ENCODE data around the gene ERBB2.

The ERBB2 gene

GRCh38 chr17:39699818-39700147 lies at the start of gene ERBB2:
TSS of gene ERBB2 (plus strand) at chr17:39700064. CDS start at chr17:39700239, 175 bp downstream.
- DNase-seq = no peak

GRCh38 chr17:39650121-39650579 lies 49.7 kb upstream of the ERBB2 start:
- DNase-seq = no peak

GRCh38 chr17:39651923-39652586 lies 47.8 kb upstream of the ERBB2 start:
- no peak for DNase-seq

- no peak for DNase-seq
These were observed 47.1 kb upstream of the ERBB2 start for GRCh38 chr17:39652587-39653315.

DNA sequence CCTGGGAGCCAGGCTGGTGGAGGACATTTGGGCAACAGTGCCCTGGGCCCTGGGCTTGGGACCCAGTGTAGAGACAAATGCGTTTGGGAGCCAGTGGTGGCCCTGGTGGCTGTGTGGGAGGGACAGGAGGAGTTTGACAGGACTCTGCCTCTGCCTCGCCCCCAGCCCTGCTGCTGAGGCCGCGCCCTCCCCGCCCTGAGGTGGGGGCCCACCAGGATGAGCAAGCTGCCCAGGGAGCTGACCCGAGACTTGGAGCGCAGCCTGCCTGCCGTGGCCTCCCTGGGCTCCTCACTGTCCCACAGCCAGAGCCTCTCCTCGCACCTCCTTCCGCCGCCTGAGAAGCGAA lies 46.6 kb upstream of the ERBB2 start:
- no peak for DNase-seq

GRCh38 chr17:39653662-39654331 lies 46.1 kb upstream of the ERBB2 start:
- no peak for DNase-seq

- DNase-seq = no peak
These were observed 44.8 kb upstream of the ERBB2 start for GRCh38 chr17:39655105-39655504.

DNA sequence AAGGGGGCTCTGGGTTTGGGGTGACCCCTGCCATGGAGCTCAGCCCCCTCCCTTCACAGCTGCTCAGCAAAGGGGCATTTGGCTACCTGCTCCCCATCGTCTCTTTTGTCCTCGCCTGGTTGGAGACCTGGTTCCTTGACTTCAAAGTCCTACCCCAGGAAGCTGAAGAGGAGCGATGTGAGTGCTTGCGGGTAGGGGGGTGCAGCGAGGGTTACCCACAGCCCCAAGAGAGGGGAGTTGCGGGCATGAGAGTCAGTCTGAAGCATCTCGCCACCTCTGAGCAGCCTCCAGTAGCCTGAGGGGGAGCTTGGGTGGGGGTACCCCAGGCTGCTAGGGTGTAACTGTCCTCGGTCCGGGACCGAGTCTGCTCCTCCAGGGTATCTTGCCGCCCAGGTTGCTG lies 41.5 kb upstream of the ERBB2 start:
- DNase-seq = no peak

- DNase-seq = no peak
These were observed 41.1 kb upstream of the ERBB2 start for GRCh38 chr17:39658760-39659159.

DNA sequence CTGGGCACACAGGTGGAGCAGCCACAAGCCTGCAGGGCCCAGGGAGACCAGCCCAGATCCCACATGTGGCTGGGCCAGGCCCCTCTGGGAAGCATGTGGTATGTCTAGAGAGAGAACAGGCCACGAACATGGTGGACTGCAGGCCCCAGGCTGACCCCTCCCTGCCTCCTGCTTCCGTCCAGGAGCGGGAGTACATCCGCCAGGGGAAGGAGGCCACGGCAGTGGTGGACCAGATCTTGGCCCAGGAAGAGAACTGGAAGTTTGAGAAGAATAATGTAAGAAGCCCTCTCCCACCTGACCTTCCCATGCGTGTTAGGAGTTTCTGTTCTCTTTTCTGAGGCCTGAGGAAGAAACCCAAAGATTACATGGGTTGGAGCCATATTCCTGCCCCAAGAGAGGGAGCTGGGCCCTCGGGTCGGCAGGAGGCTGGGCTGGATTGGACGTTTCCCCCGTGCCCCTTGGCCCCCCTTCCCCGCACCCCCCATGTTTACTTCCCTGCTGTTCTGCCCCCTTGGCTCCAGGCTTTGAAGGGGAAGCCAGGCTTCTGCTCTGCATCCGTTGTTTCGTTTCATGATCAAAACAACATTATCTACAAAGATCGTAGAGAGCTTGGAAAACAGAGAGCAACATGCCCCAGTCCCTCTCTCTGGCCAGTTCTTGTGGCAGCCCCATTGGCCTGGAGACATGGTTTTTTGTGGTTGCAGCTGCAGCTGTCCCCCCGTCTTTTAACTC lies 40.4 kb upstream of the ERBB2 start:
- DNase-seq = no peak

GRCh38 chr17:39660011-39660360 lies 39.9 kb upstream of the ERBB2 start:
- DNase-seq = no peak

- DNase-seq = no peak
These were observed 39.2 kb upstream of the ERBB2 start for GRCh38 chr17:39660397-39661385.

GRCh38 chr17:39661744-39662541 lies 37.9 kb upstream of the ERBB2 start:
- DNase-seq = no peak

- DNase-seq = no peak
These were observed 37.1 kb upstream of the ERBB2 start for GRCh38 chr17:39662551-39663339.

DNA sequence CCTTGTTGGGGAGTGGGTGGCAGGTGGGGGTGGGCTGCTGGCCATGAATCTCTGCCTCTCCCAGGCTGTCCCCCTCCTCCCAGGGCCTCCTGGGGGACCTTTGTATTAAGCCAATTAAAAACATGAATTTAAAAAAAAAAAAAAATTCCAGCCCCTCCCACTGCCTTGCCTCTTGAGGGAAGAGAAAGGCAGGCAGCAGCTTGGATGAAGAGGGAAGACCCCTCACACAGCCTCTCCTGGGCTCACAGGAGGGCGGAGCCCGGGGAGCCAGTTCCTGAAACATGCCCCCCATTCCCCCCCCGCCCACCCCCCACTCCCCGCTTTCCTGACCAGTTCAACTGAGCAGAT lies 36.5 kb upstream of the ERBB2 start:
- no peak for DNase-seq

GRCh38 chr17:39663688-39664580 lies 35.9 kb upstream of the ERBB2 start:
- DNase-seq = no peak

DNA sequence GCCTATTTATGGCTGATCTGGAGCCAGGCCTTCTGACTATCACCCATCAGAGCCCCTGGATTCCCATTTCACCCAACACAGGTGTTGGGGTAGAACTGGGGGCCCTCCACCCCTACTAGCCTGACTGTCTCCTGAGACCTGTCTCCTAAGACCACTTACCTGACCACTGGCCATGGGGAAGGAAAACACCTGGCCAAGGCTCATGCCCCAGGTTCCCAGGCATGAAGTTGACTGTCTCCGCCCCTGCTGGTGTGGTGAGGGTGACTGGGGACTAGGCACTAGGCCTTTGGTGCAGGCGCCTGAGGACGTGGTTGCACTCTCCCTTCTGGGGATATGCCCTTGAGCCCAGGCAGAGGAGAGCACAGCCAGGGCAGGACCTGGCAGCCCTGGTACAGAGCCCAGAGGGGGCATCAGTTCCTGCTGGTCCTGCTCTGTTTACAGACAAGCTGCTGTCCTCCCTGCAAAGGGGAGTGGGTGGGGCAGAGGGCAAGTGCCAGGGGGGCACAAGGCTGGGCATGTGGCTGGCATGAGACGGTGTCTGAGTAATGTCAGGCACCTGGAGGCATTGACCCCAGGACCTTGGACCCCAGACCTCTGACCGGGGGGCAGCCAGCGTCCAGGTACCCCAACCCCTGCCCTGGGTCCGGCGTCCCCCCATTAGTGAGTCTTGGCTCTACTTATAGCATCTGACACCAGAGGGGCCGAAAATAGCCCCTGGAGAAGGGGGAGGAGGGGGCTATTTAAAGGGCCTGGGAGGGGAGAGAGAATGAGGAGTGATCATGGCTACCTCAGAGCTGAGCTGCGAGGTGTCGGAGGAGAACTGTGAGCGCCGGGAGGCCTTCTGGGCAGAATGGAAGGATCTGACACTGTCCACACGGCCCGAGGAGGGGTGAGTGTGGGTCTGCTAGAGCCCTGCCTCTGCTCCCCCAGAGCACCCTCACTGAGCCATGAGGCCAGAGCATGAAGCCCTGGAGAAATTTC lies 35.0 kb upstream of the ERBB2 start, which contains the start of gene TCAP:
Gene TCAP, plus strand, starts transcription at position 769 of the 981 bp plus-strand sequence. Its CDS starts 11 bp downstream, at position 780.
- no peak for DNase-seq

DNA sequence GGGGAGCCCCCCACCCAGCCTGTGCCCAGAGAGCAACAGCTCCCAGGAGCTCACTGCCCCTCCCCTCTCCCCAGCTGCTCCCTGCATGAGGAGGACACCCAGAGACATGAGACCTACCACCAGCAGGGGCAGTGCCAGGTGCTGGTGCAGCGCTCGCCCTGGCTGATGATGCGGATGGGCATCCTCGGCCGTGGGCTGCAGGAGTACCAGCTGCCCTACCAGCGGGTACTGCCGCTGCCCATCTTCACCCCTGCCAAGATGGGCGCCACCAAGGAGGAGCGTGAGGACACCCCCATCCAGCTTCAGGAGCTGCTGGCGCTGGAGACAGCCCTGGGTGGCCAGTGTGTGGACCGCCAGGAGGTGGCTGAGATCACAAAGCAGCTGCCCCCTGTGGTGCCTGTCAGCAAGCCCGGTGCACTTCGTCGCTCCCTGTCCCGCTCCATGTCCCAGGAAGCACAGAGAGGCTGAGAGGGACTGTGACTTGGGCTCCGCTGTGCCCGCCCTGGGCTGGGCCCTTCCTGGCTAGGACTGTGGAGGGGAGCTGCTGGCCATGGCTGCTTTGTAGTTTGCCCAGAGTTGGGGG lies 34.1 kb upstream of the ERBB2 start:
- DNase-seq = no peak
